ENCODE measurements around the gene NLRC3. TPM values are rescaled to one million over a fixed set of nuclear protein-coding genes. Genes with fewer than 3 reads are reported as not detected.

The NLRC3 gene
- polyA plus RNA-seq, 12 donors, result 0.79 to 2.4 (median 0.92) TPM; not detected in 2

GRCh38 chr16:3580686-3581085 lies 3.5 kb upstream of the NLRC3 start:
- peak; percentile 56 for DNase-seq

GRCh38 chr16:3580251-3580651 lies 3.0 kb upstream of the NLRC3 start:
- DNase-seq, result peak; percentile 7

- no peak for DNase-seq
Measured at GRCh38 chr16:3579776-3580175, 2.6 kb upstream of the NLRC3 start.

GRCh38 chr16:3578610-3579551 lies 1.7 kb upstream of the NLRC3 start:
- DNase-seq, result no peak

- DNase-seq, result no peak
Measured at GRCh38 chr16:3578121-3578520, 918 bp upstream of the NLRC3 start.

GRCh38 chr16:3576211-3576610 lies 992 bp downstream of the NLRC3 start:
- no peak for DNase-seq

- DNase-seq, result no peak
Measured at GRCh38 chr16:3575491-3575890, 1.7 kb downstream of the NLRC3 start.

GRCh38 chr16:3574195-3574594 lies 3.0 kb downstream of the NLRC3 start:
- DNase-seq, result no peak

- no peak for DNase-seq
Measured at GRCh38 chr16:3573146-3573815, 3.9 kb downstream of the NLRC3 start.

GRCh38 chr16:3570420-3571062 lies 6.7 kb downstream of the NLRC3 start:
- DNase-seq, result no peak

GRCh38 chr16:3569851-3570250 lies 7.4 kb downstream of the NLRC3 start:
- no peak for DNase-seq

GRCh38 chr16:3566990-3567389 lies 10.2 kb downstream of the NLRC3 start:
- DNase-seq, result no peak

- no peak for DNase-seq
Measured at GRCh38 chr16:3564889-3565141, 12.4 kb downstream of the NLRC3 start.

- no peak for DNase-seq
Measured at GRCh38 chr16:3564130-3564888, 12.9 kb downstream of the NLRC3 start.

- DNase-seq, result no peak
Measured at GRCh38 chr16:3562914-3563480, 14.2 kb downstream of the NLRC3 start.

- no peak for DNase-seq
Measured at GRCh38 chr16:3561626-3562025, 15.6 kb downstream of the NLRC3 start.

GRCh38 chr16:3554351-3554928 lies 22.8 kb downstream of the NLRC3 start:
- DNase-seq, result no peak

- DNase-seq, result no peak
Measured at GRCh38 chr16:3553138-3553923, 23.9 kb downstream of the NLRC3 start.

GRCh38 chr16:3550851-3551847 lies 26.1 kb downstream of the NLRC3 start:
- no peak for DNase-seq
